Activated CD8-positive, alpha-beta T cell treated with anti-CD3 and anti-CD28 coated beads, Interleukin-2, amount 10 ng/mL, durations not matched to agents 7 days and 5 days (primary cell): ENCODE measurements around the gene NAPSA. TPM values are rescaled to one million over a fixed set of nuclear protein-coding genes. Genes with fewer than 3 reads are reported as not detected.
"Not testable (repeated sequence)": the region's sequence is repeated elsewhere in the genome, so short reads cannot be mapped to it uniquely, and the experiment has no call there.

Experiments
- ATAC-seq: fragments of 150-1000 bp; cut with Tn5 transposase; one replicate; pipeline ENCODE4 v1.10.0; 2021; ENCODE audit warnings: moderate library complexity
- CTCF ChIA-PET: fragments of 350-600 bp; sonication (Branson Sonifier 250); formaldehyde crosslinking; loops from one replicate; lab custom pipeline; 2021; ENCODE audit warnings: antibody characterized with exemption; lab: Charles Lee
- POLR2A ChIA-PET: fragments of 350-600 bp; sonication (Branson Sonifier 250); formaldehyde crosslinking; loops from one replicate; lab custom pipeline; 2021; ENCODE audit warnings: antibody characterized with exemption; lab: Charles Lee
- DNase-seq: peaks from one replicate; pipeline ENCODE4 v3.0.0-alpha.2; 2020
- H3K27ac Mint-ChIP-seq: one replicate; pipeline ENCODE4 v1.8.0; 2021; ENCODE audit warnings: mild to moderate bottlenecking, mixed read lengths
- H3K27me3 Mint-ChIP-seq: one replicate; pipeline ENCODE4 v1.8.0; 2021; ENCODE audit warnings: low read depth, mixed read lengths
- H3K36me3 Mint-ChIP-seq: one replicate; pipeline ENCODE4 v1.8.0; 2021; ENCODE audit warnings: low read depth, mixed read lengths
- H3K4me1 Mint-ChIP-seq: one replicate; pipeline ENCODE4 v1.8.0; 2021; ENCODE audit warnings: low read depth, mixed read lengths
- H3K4me3 Mint-ChIP-seq: one replicate; pipeline ENCODE4 v1.8.0; 2021; ENCODE audit warnings: mild to moderate bottlenecking, mixed read lengths
- H3K9me3 Mint-ChIP-seq: one replicate; pipeline ENCODE4 v1.8.0; 2022; ENCODE audit warnings: mixed read lengths; ENCODE audit not compliant: insufficient read depth
- total RNA-seq, 2 experiments: library from RNA; stranded (reverse); gene quantifications; one replicate each; pipeline ENCODE4 v1.2.3, GENCODE V29; 2021

The NAPSA gene
- total RNA-seq, 2 experiments from 2014 or later: 0.73 to 1.2 TPM

GRCh38 chr19:50353487-50353880 lies 12.0 kb downstream of the NAPSA start:
- CTCF ChIA-PET: interaction anchor here (0.7 kb wide), 1 partner anchor 20 kb away, joined by 3 read pairs; no protein-coding TSS in a partner anchor
- H3K36me3 Mint-ChIP-seq, ATAC-seq, H3K27ac Mint-ChIP-seq, H3K27me3 Mint-ChIP-seq, H3K9me3 Mint-ChIP-seq, POLR2A ChIA-PET, DNase-seq, H3K4me3 Mint-ChIP-seq: not testable (repeated sequence)
- peaks cover 13% of the 10 kb centered on the region for H3K4me1 Mint-ChIP-seq

- Mint-ChIP-seq H3K9me3 (no peaks in the 10 kb centered on the region), H3K4me1 (peaks cover 10% of the 10 kb centered on the region), H3K4me3 (no peak overlapping the region), H3K27me3 (peaks cover 5% of the 10 kb centered on the region), H3K36me3 (no peaks in the 10 kb centered on the region), H3K27ac (no peak overlapping the region)
- DNase-seq: no peak
- ChIA-PET CTCF (interaction anchor here (0.6 kb wide), 1 partner anchor 17 kb away, joined by 3 read pairs; no protein-coding TSS in a partner anchor), POLR2A (no interaction called here)
- ATAC-seq: no peak
Measured at GRCh38 chr19:50352242-50352641, 13.2 kb downstream of the NAPSA start.

- Mint-ChIP-seq H3K36me3 (no peaks in the 10 kb centered on the region), H3K4me1 (peaks cover 23% of the 10 kb centered on the region), H3K27ac (no peak overlapping the region), H3K4me3 (no peak overlapping the region), H3K27me3 (peaks cover 3% of the 10 kb centered on the region), H3K9me3 (no peaks in the 10 kb centered on the region)
- POLR2A ChIA-PET: no interaction called here
- DNase-seq (no peak), ATAC-seq (no peak)
- CTCF ChIA-PET: interaction anchor here (1.1 kb wide), 1 partner anchor 8 kb away, joined by 4 read pairs; no protein-coding TSS in a partner anchor
Measured at GRCh38 chr19:50349277-50350057, 16.0 kb downstream of the NAPSA start.

- Mint-ChIP-seq H3K27ac (peak overlapping the region; percentile 59), H3K4me3 (peak overlapping the region; percentile 24), H3K4me1 (peaks cover 25% of the 10 kb centered on the region)
- ChIA-PET CTCF (interaction anchor here (1.0 to 1.3 kb wide), 4 partner anchors 10 to 378 kb away, joined by 3 to 4 read pairs (median 3); no protein-coding TSS in a partner anchor), POLR2A (interaction anchor here (1.5 kb wide), 1 partner anchor 12 kb away, joined by 4 read pairs; no protein-coding TSS in a partner anchor)
- DNase-seq, H3K9me3 Mint-ChIP-seq, ATAC-seq, H3K27me3 Mint-ChIP-seq, H3K36me3 Mint-ChIP-seq: not testable (repeated sequence)
Measured at GRCh38 chr19:50347089-50347581, 18.3 kb downstream of the NAPSA start.

GRCh38 chr19:50344661-50345318 lies 20.6 kb downstream of the NAPSA start:
- H3K9me3 Mint-ChIP-seq: no peaks in the 10 kb centered on the region

GRCh38 chr19:50341091-50341564 lies 24.3 kb downstream of the NAPSA start:
- POLR2A ChIA-PET: no interaction called here
- Mint-ChIP-seq H3K4me3 (no peak overlapping the region), H3K4me1 (peaks cover 9% of the 10 kb centered on the region)

More at GRCh38 chr19:50344661-50345318, 20.6 kb downstream of the NAPSA start:
- Mint-ChIP-seq H3K36me3 (peaks cover 2% of the 10 kb centered on the region), H3K4me1 (peaks cover 23% of the 10 kb centered on the region), H3K4me3 (no peak overlapping the region), H3K27me3 (no peaks in the 10 kb centered on the region), H3K27ac (no peak overlapping the region)
- CTCF ChIA-PET: no interaction called here
- no peak for ATAC-seq
- no peak for DNase-seq
- POLR2A ChIA-PET: no interaction called here

GRCh38 chr19:50340331-50340730 lies 25.1 kb downstream of the NAPSA start:
- Mint-ChIP-seq H3K27me3 (no peaks in the 10 kb centered on the region), H3K36me3 (peaks cover 2% of the 10 kb centered on the region), H3K4me3 (no peak overlapping the region), H3K9me3 (no peaks in the 10 kb centered on the region), H3K4me1 (peaks cover 13% of the 10 kb centered on the region), H3K27ac (no peak overlapping the region)
- ChIA-PET POLR2A (no interaction called here), CTCF (interaction anchor here (0.7 to 1.6 kb wide), 2 partner anchors 11 to 28 kb away, joined by 3 to 4 read pairs; no protein-coding TSS in a partner anchor)
- DNase-seq (no peak), ATAC-seq (no peak)

More at GRCh38 chr19:50341091-50341564, 24.3 kb downstream of the NAPSA start:
- Mint-ChIP-seq H3K9me3 (no peaks in the 10 kb centered on the region), H3K27me3 (no peaks in the 10 kb centered on the region), H3K27ac (no peak overlapping the region), H3K36me3 (peaks cover 2% of the 10 kb centered on the region)
- CTCF ChIA-PET: no interaction called here
- ATAC-seq (no peak), DNase-seq (no peak)

GRCh38 chr19:50337031-50337430 lies 28.4 kb downstream of the NAPSA start:
- H3K27me3 Mint-ChIP-seq, CTCF ChIA-PET, POLR2A ChIA-PET, H3K9me3 Mint-ChIP-seq, H3K27ac Mint-ChIP-seq, ATAC-seq, DNase-seq, H3K36me3 Mint-ChIP-seq, H3K4me3 Mint-ChIP-seq: not testable (repeated sequence)
- peaks cover 32% of the 10 kb centered on the region for H3K4me1 Mint-ChIP-seq

- H3K27me3 Mint-ChIP-seq: peaks cover 19% of the 10 kb centered on the region
- no peaks in the 10 kb centered on the region for H3K9me3 Mint-ChIP-seq
- ChIA-PET POLR2A (no interaction called here), CTCF (interaction anchor here (1.4 to 2.3 kb wide), 3 partner anchors 8 to 221 kb away, joined by 4 to 9 read pairs (median 4); no protein-coding TSS in a partner anchor)
- H3K4me3 Mint-ChIP-seq: no peak overlapping the region
- peaks cover 51% of the 10 kb centered on the region for H3K4me1 Mint-ChIP-seq
- H3K27ac Mint-ChIP-seq: peak overlapping the region; percentile 72
- DNase-seq (no peak), ATAC-seq (no peak)
- H3K36me3 Mint-ChIP-seq: peaks cover 2% of the 10 kb centered on the region
Measured at GRCh38 chr19:50334741-50335421, 30.6 kb downstream of the NAPSA start.

- H3K27ac Mint-ChIP-seq: peak overlapping the region; percentile 84
- H3K4me3 Mint-ChIP-seq: peak overlapping the region; percentile 68
- H3K36me3 Mint-ChIP-seq: peaks cover 8% of the 10 kb centered on the region
- peaks cover 26% of the 10 kb centered on the region for H3K27me3 Mint-ChIP-seq
- peak; percentile 34 for ATAC-seq
- DNase-seq: peak; percentile 85
- H3K9me3 Mint-ChIP-seq: no peaks in the 10 kb centered on the region
- ChIA-PET POLR2A (no interaction called here), CTCF (interaction anchor here (0.8 to 2.3 kb wide), 5 partner anchors 9 to 222 kb away, joined by 3 to 9 read pairs (median 4); no protein-coding TSS in a partner anchor)
- peaks cover 60% of the 10 kb centered on the region for H3K4me1 Mint-ChIP-seq
Measured at GRCh38 chr19:50333737-50334617, 31.5 kb downstream of the NAPSA start.
